Omental fat pad (tissue), 4 donors: ENCODE results near the gene ESF1. TPM values are rescaled to one million over a fixed set of nuclear protein-coding genes. Genes with fewer than 3 reads are reported as not detected.

Source experiments
- ATAC-seq: fragments of 150-250 bp; one replicate; pipeline ENCODE4 v1.9.1; 2016; ENCODE audit warnings: mild to moderate bottlenecking, moderate library complexity; ENCODE audit not compliant: low FRiP score
- DNase-seq: peaks from one replicate; pipeline ENCODE4 v3.0.0-alpha.2; 2019; ENCODE audit warnings: low spot score
- total RNA-seq, 4 donors: library from RNA; depleted of rRNA; stranded (reverse); fragments of >200 nt; gene quantifications; one replicate each; pipeline ENCODE4 v1.1.0, GENCODE V29; 2016
- TF ChIP-seq, protein P1 (sequence below), 3 donors: fragments of 450-650 bp; IDR thresholded peaks; one replicate each; pipeline ENCODE4 v1.5.1; 2016 to 2017; ENCODE audit warnings: antibody characterized with exemption in 3 of 3, mild to moderate bottlenecking in 3 of 3, moderate library complexity in 2 of 3

The ESF1 gene
- total RNA-seq, 4 donors from 2014 or later: 11.2 to 25.1 (median 15.2) TPM

DNA sequence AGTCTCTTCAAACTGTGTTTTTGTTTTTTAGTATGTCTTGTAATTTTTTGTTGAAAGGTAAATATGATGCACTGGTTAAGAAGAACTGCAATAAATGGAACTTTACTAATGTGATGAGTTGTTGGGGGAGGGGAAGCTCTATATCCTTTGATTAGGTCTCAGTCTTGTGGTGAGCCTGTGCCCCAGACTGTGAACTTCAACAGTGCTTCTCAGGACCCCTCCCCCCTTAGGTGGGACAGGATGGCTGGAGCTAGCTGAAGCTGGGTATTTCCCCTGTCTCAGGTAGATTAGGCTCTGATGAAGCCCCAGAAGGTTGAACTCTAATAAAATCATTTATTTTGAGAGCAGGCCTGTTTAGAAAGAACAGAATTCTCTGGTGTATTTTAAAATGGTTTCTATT lies 114.6 kb downstream of the ESF1 start:
- ATAC-seq (no peak), DNase-seq (no peak)
- TF ChIP-seq, protein P1, sequence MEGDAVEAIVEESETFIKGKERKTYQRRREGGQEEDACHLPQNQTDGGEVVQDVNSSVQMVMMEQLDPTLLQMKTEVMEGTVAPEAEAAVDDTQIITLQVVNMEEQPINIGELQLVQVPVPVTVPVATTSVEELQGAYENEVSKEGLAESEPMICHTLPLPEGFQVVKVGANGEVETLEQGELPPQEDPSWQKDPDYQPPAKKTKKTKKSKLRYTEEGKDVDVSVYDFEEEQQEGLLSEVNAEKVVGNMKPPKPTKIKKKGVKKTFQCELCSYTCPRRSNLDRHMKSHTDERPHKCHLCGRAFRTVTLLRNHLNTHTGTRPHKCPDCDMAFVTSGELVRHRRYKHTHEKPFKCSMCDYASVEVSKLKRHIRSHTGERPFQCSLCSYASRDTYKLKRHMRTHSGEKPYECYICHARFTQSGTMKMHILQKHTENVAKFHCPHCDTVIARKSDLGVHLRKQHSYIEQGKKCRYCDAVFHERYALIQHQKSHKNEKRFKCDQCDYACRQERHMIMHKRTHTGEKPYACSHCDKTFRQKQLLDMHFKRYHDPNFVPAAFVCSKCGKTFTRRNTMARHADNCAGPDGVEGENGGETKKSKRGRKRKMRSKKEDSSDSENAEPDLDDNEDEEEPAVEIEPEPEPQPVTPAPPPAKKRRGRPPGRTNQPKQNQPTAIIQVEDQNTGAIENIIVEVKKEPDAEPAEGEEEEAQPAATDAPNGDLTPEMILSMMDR (IDR thresholded peaks at IDR 0.05): no peak

GRCh38 chr20:13665709-13666395 lies 118.9 kb downstream of the ESF1 start:
- DNase-seq: no peak
- no peak for ATAC-seq
- TF ChIP-seq, protein P1 (IDR thresholded peaks at IDR 0.05): no peak

Other genes starting within 250 kb of the ESF1 start
- 10 to 100 TPM in 3 of 4 donors, 1 to 10 TPM in 1; 8.0 to 12.8 (median 11.1) TPM for gene TASP1, start 146.0 kb downstream of the ESF1 start, total RNA-seq
- gene NDUFAF5, start 109 bp upstream of the ESF1 start, total RNA-seq: 10 to 100 TPM; 11.4 to 19.5 (median 14.7) TPM
- gene SEL1L2, start 205.7 kb upstream of the ESF1 start, total RNA-seq: 1 to 10 TPM in 1 of 4 donors, not detected in 3; 1.4 TPM
- 10 to 100 TPM in 1 of 4 donors, 1 to 10 TPM in 3; 6.8 to 54.1 (median 7.4) TPM for gene MACROD2, start 210.6 kb upstream of the ESF1 start, total RNA-seq